GM18868 (cell line): ENCODE measurements around the gene VSIG10L.

ENCODE experiments used
- ATAC-seq: cut with Tn5 transposase; IDR thresholded peaks from one replicate; pipeline ENCODE4 v1.9.1; 2021; ENCODE audit warnings: mild to moderate bottlenecking, moderate library complexity; ENCODE audit not compliant: unreplicated experiment

VSIG10L gene

DNA sequence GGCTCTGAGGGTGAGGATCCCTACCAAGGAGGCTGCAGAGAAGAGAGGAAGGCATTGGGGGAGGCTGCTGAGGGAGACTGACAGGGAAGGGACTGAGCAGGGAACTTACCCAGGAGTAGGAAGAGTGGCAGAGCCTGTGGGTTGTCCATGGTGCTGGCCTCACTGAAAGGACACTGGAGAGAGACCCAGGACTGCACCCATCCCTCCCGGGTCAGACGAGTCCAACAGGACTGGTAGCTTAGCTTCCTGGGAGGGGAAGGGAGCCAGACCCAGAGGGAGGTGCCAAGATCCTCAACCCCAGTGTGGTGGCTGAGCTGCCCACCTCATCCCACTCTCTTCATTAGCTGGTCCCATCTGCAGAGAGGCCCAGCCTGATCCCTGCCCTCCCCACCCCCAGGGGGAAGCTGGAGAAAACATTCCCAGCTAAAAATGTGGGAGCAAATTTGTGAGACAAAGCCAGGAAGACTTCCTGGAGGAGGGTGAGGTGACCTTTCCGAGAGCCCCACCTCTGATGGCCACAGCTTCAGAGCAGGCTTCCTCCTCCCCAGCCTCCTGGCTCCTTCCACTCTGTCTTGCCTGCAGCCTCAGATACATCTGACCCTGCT, at the start of gene VSIG10L:
Gene VSIG10L, minus strand, starts transcription at position 164 of the 605 bp plus-strand sequence. Its CDS starts 15 bp downstream, at position 149.
- no peak for ATAC-seq

DNA sequence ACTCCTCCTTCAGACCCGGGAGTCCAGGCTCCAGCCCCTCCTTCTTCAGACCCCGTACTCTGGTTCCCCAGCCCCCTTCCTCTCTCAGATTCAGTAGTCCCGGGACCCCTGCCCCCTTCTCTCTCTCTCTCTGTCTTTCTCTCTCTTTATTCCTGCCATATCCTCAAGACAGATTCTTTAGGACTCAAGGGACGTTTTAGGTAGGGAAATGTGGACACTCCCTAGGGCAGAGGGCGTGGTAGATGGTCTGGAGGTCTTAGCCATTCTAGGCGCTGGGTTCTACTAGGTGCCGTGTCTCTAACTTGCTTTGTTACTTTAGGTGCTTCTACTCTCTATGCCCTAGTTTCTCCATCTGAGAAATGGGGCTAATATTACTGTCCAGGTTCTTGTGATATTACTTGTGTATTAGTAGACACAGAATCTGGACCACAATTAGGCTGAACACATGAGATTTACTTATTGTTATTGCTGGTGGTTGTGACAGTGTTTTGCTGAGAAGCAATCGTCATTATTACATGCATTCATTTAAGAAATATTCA, 49.2 kb upstream of the VSIG10L start:
- ATAC-seq = no peak

GRCh38 chr19:51389143-51389542, 47.2 kb upstream of the VSIG10L start:
- no peak for ATAC-seq

GRCh38 chr19:51387924-51388389, 46.0 kb upstream of the VSIG10L start, which contains the start of gene LIM2:
Gene LIM2, minus strand, starts transcription at chr19:51387974. Its CDS starts 531 bp downstream, at chr19:51387443.
- no peak for ATAC-seq

DNA sequence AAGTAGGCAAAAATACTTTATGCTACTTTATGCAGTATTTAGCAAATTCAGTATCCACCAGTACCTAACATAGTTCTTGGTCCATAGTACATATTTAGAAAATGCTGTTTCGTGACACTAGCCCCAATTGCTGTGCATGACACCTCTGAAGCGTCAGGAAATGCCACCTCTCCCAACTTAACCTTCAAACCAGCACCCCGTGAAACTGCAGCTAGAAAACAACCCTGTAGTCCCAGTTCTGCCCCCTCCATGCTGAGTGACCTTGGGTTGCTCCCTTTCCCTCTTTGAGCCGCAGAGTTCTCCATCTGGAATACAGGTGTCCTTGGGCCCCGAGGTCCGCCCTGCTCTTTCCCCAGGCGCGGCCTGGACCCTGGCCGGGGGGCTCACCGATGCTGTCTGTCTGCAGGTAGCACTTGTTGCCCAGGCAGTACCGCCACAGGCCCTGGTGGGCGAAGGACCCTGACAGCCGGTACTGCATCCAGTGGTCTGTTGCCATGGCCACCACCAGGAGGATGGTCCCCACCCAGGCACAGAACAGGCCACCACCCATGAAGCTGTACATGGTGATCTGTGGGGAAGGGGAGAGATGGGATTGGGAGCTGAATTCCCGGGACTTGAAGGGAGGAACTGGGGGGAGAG, 45.1 kb upstream of the VSIG10L start:
- no peak for ATAC-seq

DNA sequence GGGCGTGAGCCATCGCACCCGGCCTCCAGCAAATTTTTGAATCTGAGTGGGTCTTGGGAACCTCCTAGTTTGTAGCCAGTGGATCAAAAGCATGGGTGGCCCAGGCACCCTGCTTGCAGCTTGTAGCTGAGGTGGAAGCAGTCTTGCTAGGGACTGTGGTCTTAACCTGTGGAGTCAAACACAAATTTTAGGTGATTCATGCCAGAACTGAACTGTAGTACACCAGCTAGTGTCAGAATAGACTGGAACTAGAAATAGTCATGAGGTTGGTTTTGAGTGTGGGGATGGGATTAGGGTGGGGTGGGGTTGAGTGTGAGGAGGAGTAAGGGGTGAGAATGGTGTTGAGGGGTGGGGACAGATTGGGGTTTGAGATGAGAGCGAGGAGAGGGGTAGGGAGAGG, 40.1 kb upstream of the VSIG10L start:
- ATAC-seq = no peak

DNA sequence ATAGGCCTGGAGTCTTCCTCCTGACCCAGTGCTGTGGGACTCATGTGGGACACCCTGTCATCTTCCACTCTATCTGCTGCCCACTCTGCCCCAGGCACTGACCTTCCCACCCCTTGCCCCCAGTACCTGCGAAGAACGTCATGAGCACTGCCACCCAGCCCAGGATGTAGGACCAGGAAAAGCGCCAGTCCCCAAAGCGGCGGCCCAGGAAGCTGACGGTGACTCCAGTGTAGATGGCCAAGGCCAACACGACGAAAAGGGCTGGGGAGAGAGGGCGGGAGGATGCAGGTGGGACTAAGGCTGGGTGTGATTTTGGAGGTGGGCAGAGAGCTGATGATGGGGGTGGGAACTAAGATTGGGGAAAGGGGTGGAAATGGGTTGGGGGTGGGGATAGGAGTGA, 38.4 kb upstream of the VSIG10L start:
- no peak for ATAC-seq

- no peak for ATAC-seq
These were observed 35.5 kb upstream of the VSIG10L start for GRCh38 chr19:51377422-51377821.

DNA sequence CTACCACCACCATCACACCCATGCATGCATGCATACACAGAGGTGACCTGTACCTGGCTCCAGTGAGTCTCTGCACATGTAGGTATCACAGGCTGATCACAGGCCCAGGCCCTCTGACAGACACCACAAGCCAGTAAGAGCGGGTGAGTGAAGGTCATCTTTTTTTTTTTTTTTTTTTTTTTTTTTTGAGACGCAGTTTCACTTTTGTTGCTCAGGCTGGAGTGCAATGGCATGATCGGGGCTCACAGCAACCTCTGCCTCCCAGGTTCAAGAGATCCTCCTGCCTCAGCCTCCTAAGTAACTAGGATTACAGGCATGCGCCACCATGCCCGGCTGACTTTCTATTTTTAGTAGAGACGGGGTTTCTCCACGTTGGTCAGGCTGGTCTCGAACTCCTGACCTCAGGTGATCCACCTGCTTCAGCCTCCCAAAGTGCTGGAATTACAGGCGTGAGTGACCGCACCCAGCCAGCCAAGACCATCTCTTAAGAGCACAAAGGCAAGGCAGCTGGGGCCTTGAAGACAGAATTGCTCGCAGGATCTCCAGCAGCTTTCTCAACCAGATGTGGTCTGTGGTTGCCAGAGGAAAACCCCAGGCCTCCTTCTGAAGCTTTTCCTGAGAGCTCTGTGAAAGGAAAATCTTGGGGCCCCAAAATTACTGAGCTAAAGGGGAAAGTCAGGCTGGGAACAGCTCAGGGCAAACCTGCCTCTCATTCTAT, 33.7 kb upstream of the VSIG10L start:
- no peak for ATAC-seq

DNA sequence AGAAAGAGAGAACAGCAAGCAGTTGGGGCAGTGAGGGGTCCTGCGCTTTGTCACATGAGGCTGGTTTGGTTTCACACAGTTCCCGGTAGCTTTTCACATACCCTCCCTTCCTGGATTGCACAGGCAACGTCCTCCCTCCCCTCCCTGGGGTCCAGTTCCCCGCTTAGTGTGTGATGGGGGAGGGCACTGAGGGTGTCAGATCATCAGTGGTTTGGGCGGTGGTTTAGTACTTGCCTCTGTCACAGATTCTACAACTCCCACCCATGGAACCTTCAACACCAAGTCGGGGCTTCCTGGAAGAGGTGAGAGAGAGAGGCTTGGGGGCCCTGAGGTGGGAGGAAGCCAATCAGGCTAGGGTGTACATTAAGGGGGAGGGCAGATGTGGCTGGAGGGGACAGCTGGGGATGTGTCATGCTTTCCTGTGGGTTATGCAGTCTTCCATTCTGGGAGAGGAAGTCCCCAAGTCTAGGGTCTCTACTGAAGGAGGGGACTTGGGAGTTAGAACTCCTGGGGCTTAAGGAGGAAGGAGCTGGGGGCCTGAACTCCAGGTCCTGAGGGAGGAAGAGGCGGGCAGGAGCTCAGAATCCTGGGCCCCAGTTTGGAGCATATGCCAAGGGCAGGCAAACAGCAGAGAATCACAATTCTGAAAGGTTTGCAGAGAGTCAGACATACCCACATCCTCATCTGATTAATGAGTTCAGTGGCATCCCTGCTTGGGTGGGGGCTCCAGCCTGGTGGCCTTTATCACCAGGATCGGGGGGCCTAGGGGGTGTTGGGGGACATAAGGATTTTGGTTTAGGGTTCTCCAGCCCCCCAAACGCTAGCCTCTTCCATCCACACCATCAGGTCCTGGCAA, 30.9 kb upstream of the VSIG10L start, which contains the start of gene NKG7:
Gene NKG7, minus strand, starts transcription at position 6 of the 856 bp plus-strand sequence. CDS start 119 bp downstream, outside the sequence.
- peak; percentile 38 for ATAC-seq

DNA sequence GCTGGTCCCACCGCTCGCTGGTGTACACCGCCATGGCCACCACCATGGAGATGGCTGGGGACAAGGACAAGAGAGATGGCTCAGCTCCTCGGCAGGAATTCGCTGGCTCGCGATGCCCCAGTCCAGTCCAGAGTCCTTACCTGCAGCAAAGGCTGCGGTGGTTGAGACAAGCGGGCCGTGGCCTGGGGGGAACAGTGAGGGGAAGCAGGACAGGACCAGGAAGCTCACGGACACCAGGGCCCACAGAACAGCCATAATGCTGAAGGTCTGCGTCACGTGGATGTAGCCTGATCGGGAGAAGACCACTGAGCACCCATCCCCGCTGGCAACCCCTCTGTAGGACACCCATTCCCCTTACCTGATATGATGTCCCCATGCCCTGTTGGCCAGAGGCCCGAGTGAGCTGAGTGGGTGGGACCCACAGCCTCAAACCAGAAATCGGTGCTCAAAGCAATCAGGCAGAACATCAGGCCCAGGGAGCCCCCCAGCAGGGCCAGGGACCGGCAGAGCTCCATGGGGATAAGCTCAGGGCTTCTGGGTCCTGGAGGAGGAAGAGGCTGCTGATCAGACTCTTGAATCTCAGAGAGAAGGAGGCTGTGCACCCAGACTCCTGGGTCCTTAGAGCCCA, 30.2 kb upstream of the VSIG10L start:
- ATAC-seq = no peak

DNA sequence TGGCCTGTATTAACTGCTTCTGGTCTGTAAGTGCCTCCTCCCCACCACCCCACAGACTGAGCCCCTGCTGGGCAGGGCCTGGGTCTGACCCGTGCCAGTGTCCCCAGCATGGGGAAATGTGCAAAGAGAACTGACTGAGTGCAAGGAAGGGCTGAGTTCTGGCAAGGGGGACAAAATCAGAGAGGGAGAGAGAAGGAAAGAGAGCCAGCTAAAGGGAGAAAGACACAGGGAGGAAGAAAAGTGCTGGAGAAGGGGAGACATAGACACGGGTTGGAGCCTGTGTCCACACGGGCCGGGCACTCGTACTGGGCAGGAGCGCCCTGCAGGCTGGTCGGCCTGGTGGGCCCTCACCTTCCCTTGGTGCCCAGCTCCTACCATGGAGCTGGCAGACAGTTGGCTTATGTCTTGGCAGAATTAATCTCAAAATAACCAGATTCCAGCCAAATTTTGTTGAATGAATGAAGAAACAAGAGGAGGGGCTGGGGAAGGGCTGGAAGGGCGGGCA, 29.3 kb upstream of the VSIG10L start:
- no peak for ATAC-seq

DNA sequence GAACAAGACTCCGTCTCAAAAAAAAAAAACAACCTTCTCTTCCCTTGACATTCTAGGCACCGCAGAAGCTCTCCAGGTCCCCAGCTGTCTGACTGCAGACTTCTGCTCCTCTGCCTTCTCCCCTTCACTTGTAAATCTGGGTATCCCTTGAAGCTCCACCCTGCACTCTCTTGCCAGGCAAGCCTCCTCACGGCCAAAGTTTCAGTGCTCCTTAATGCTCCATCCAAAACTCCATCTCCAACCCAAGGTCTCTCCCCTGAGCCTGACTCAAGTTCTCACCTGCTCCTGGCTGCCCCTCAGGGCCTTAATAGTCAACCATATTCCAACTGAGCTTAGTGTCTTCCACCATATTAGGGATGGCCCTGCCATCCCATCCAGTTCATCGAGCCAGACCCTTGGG, 28.3 kb upstream of the VSIG10L start:
- no peak for ATAC-seq

GRCh38 chr19:51368366-51369282, 26.7 kb upstream of the VSIG10L start, which contains the start of gene CLDND2:
Gene CLDND2, minus strand, starts transcription at chr19:51369003. Its CDS starts 426 bp downstream, at chr19:51368577.
- no peak for ATAC-seq

DNA sequence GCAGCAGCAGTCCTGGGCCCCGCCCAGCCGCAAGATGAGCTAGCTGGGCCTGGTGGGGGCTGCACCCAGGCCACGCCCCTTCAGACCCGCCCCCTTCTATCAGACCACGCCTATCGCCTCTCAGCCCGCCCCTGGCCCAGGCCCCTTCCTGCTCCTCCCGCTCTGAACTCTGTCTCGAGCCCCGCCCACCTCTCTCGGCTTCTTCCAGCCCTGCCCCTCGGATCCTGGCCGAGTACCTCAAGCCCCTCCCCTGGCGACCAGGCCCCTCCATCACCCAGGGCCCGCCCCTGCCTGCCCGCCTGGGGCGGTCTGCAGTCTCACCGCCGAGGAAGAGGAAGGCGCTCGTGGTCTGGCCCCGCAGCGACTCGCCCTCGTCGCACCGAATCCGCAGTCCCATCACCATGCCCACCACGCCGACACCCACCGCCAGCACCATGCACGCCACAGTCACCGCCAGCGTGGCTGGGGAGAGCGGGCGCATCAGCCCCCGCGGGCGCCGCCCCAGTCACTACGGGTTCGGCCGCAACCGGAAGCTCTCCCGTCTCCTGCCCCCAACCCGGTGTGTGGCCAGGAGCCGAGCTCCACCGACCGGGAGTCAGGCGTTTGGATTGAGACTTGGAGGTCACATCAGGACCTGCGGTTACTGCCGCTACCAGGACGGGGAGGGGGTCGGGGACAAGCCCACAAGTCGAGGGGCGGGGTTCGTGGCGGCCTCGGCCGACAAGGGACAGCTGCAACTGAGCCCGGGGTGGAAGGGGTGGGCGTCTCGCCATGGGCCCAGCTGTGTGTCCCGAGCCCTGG, 25.8 kb upstream of the VSIG10L start:
- peak; percentile 78 for ATAC-seq

- ATAC-seq = peak; percentile 3
These were observed 25.3 kb upstream of the VSIG10L start for GRCh38 chr19:51367255-51367564.

GRCh38 chr19:51366389-51367254, 24.7 kb upstream of the VSIG10L start:
- peak; percentile 42 for ATAC-seq
